ENCODE measurements around the gene RASL12. TPM values are rescaled to one million over a fixed set of nuclear protein-coding genes. Genes with fewer than 3 reads are reported as not detected.

RASL12 gene, protein sequence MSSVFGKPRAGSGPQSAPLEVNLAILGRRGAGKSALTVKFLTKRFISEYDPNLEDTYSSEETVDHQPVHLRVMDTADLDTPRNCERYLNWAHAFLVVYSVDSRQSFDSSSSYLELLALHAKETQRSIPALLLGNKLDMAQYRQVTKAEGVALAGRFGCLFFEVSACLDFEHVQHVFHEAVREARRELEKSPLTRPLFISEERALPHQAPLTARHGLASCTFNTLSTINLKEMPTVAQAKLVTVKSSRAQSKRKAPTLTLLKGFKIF
- total RNA-seq (49.3 and 50.5 TPM in 2 replicates), polyA plus RNA-seq (9.1 and 16.9 TPM in 2 replicates), polyA minus RNA-seq (ENCODE audit: low replicate concordance) (22.5 and 40.8 TPM in 2 replicates)
- 11.0 and 20.3 TPM in 2 replicates for polyA plus RNA-seq (2012)

DNA sequence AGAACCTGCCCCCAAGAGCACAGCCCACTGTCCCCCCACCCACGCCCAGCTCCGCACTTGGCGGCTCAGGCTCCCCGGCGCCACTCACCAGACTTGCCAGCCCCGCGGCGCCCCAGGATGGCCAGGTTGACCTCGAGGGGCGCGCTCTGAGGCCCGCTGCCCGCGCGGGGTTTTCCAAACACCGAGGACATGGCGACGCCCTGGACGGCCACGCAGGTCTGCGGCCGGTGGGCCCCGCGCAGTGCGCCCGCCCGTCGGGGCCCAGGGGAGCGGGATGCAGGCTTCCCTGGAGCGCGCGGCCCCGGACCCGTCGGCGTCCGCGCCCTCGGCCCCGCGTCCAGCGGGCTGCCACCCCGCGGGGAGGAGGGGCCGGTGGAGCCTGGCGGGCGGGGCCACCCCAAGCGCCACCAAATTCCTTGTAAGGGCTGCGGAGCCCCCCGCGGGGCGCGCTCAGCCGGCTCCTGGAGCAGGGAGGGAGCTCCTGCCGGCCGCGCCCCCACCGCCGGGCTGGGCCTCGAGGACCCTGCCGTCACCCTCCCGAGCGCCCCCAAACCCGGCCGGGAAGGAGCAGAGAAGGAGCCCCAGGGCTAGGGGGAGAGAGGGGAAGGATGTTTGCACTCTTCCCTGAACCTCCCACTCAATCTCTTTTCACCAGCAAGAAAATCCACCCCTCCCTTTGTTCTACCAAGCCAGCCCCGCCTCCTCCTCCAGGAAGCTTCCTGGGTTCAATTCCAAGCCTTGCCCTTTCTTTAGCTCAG lies at the start of gene RASL12:
RASL12 (minus strand) TSS at position 347 of the 758 bp plus-strand sequence; CDS start at position 191, 156 bp downstream.
- peaks cover 9% of the 10 kb centered on the region for H3K27me3 ChIP-seq (ENCODE audit: control insufficient read depth, insufficient read depth, low read length)
- peaks cover 44% of the 10 kb centered on the region for H3K4me1 ChIP-seq (ENCODE audit: control insufficient read depth, extremely low read depth, insufficient read depth, low read length)
- H3K36me3 ChIP-seq (ENCODE audit: control insufficient read depth, insufficient read depth, low read length) = no peaks in the 10 kb centered on the region
- peak within 1 kb of the TSS; percentile 34 for H3K9ac ChIP-seq (ENCODE audit: insufficient read depth, low read length)
- TF ChIP-seq EZH2 (IDR thresholded peaks at IDR 0.05; ENCODE audit: low read length, missing control alignments) = no peak
- TF ChIP-seq, protein P1, sequence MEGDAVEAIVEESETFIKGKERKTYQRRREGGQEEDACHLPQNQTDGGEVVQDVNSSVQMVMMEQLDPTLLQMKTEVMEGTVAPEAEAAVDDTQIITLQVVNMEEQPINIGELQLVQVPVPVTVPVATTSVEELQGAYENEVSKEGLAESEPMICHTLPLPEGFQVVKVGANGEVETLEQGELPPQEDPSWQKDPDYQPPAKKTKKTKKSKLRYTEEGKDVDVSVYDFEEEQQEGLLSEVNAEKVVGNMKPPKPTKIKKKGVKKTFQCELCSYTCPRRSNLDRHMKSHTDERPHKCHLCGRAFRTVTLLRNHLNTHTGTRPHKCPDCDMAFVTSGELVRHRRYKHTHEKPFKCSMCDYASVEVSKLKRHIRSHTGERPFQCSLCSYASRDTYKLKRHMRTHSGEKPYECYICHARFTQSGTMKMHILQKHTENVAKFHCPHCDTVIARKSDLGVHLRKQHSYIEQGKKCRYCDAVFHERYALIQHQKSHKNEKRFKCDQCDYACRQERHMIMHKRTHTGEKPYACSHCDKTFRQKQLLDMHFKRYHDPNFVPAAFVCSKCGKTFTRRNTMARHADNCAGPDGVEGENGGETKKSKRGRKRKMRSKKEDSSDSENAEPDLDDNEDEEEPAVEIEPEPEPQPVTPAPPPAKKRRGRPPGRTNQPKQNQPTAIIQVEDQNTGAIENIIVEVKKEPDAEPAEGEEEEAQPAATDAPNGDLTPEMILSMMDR (conservative IDR thresholded peaks at IDR 0.05 in 1 of 2, IDR thresholded peaks at IDR 0.05 in 1 of 2; ENCODE audit: low read depth in 1 of 2, low read length in 2 of 2) = no peak
- H2AFZ ChIP-seq (ENCODE audit: low read length) = no peak within 1 kb of the TSS
- H3K27ac ChIP-seq (ENCODE audit: insufficient read depth, low read length) = peak within 1 kb of the TSS; percentile 78
- H4K20me1 ChIP-seq (ENCODE audit: control insufficient read depth, extremely low read depth, insufficient read depth, low read length) = no peaks in the 10 kb centered on the region
- H3K79me2 ChIP-seq (ENCODE audit: control insufficient read depth, insufficient read depth, low read length) = no peaks in the 10 kb centered on the region
- no peaks in the 10 kb centered on the region for H3K9me3 ChIP-seq (ENCODE audit: control insufficient read depth, insufficient read depth, low read depth, low read length)
- peak within 1 kb of the TSS; percentile 75 for H3K4me2 ChIP-seq (ENCODE audit: extremely low read depth, insufficient read depth, low read length)
- H3K4me3 ChIP-seq (replicated peaks in 1 of 4; ENCODE audit: control extremely low read depth in 1 of 4, insufficient read depth in 1 of 4, low read depth in 3 of 4, low read length in 4 of 4) = peak within 1 kb of the TSS; percentile 36 to 80 (median 68)
- peak in 1 of 2 donors; percentile 34 for DNase-seq (ENCODE audit: low read depth in 2 of 2)

DNA sequence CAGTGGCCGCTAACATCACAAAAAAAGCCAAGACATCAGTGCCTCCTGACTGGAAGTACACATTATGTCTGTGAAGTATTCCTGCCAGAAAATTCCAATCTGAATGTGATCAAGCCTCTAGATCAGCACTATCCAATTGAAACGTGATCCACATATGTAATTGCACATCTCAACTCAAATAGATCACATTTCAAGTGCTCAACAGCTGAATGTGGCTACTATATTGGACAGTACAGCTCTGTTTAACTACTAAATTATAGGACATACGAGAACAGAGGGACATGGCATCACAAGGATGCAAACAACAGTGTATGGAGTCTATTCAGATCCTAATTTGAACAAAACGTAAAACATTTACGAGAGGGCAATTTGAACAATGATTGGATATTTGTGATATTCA lies 47.8 kb upstream of the RASL12 start:
- Histone ChIP-seq H3K4me2 (ENCODE audit: extremely low read depth, insufficient read depth, low read length) (no peak overlapping the region), H3K9ac (ENCODE audit: insufficient read depth, low read length) (no peak overlapping the region), H4K20me1 (ENCODE audit: control insufficient read depth, extremely low read depth, insufficient read depth, low read length) (no peaks in the 10 kb centered on the region), H3K4me3 (replicated peaks in 1 of 4; ENCODE audit: control extremely low read depth in 1 of 4, insufficient read depth in 1 of 4, low read depth in 3 of 4, low read length in 4 of 4) (no peak overlapping the region), H3K36me3 (ENCODE audit: control insufficient read depth, insufficient read depth, low read length) (peaks cover 11% of the 10 kb centered on the region), H3K9me3 (ENCODE audit: control insufficient read depth, insufficient read depth, low read depth, low read length) (no peaks in the 10 kb centered on the region), H3K79me2 (ENCODE audit: control insufficient read depth, insufficient read depth, low read length) (no peaks in the 10 kb centered on the region), H2AFZ (ENCODE audit: low read length) (no peak overlapping the region), H3K4me1 (ENCODE audit: control insufficient read depth, extremely low read depth, insufficient read depth, low read length) (no peaks in the 10 kb centered on the region), H3K27ac (ENCODE audit: insufficient read depth, low read length) (no peak overlapping the region), H3K27me3 (ENCODE audit: control insufficient read depth, insufficient read depth, low read length) (no peaks in the 10 kb centered on the region)
- no peak for DNase-seq (ENCODE audit: low read depth in 2 of 2)
- TF ChIP-seq EZH2 (IDR thresholded peaks at IDR 0.05; ENCODE audit: low read length, missing control alignments) = no peak
- TF ChIP-seq, protein P1 (conservative IDR thresholded peaks at IDR 0.05 in 1 of 2, IDR thresholded peaks at IDR 0.05 in 1 of 2; ENCODE audit: low read depth in 1 of 2, low read length in 2 of 2) = no peak

DNA sequence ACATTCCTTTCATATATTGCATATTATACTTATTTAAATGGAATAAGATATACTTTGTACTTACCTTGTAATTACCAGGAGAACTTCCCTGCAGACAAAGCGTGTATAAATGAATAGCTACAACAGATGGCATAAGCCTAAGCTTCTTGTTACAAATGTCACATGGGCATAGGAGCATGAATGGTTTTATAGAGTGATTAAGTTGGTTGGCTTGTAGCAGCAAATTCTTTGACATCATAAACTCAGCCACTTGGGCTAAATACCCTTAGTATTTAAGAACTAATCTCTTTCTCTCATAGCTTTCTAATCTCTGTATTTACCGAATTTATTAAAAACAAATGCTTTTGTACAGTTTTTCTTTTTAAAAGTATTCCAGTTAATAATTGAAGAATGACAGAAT lies 47.3 kb upstream of the RASL12 start, which contains the start of gene UBAP1L:
UBAP1L (minus strand) TSS at position 115 of the 400 bp plus-strand sequence. CDS start 8,985 bp downstream, outside the sequence.
- no peaks in the 10 kb centered on the region for H4K20me1 ChIP-seq (ENCODE audit: control insufficient read depth, extremely low read depth, insufficient read depth, low read length)
- H3K9ac ChIP-seq (ENCODE audit: insufficient read depth, low read length) = no peak within 1 kb of the TSS
- no peak within 1 kb of the TSS for H3K27ac ChIP-seq (ENCODE audit: insufficient read depth, low read length)
- H3K4me1 ChIP-seq (ENCODE audit: control insufficient read depth, extremely low read depth, insufficient read depth, low read length) = no peaks in the 10 kb centered on the region
- no peaks in the 10 kb centered on the region for H3K9me3 ChIP-seq (ENCODE audit: control insufficient read depth, insufficient read depth, low read depth, low read length)
- peaks cover 11% of the 10 kb centered on the region for H3K36me3 ChIP-seq (ENCODE audit: control insufficient read depth, insufficient read depth, low read length)
- no peak for DNase-seq (ENCODE audit: low read depth in 2 of 2)
- no peak for TF ChIP-seq EZH2 (IDR thresholded peaks at IDR 0.05; ENCODE audit: low read length, missing control alignments)
- TF ChIP-seq, protein P1 (conservative IDR thresholded peaks at IDR 0.05 in 1 of 2, IDR thresholded peaks at IDR 0.05 in 1 of 2; ENCODE audit: low read depth in 1 of 2, low read length in 2 of 2) = no peak
- H3K27me3 ChIP-seq (ENCODE audit: control insufficient read depth, insufficient read depth, low read length) = no peaks in the 10 kb centered on the region
- H2AFZ ChIP-seq (ENCODE audit: low read length) = no peak within 1 kb of the TSS
- H3K79me2 ChIP-seq (ENCODE audit: control insufficient read depth, insufficient read depth, low read length) = no peaks in the 10 kb centered on the region
- no peak within 1 kb of the TSS for H3K4me3 ChIP-seq (replicated peaks in 1 of 4; ENCODE audit: control extremely low read depth in 1 of 4, insufficient read depth in 1 of 4, low read depth in 3 of 4, low read length in 4 of 4)
- H3K4me2 ChIP-seq (ENCODE audit: extremely low read depth, insufficient read depth, low read length) = no peak within 1 kb of the TSS

Data from fibroblast of lung (primary cell).